OCI-LY1 (cell line): Measurements from ENCODE around the gene PCBP3.

Experiments used
- H2AFZ ChIP-seq: fragments of 200-600 bp; sonication (generic), shearing (Covaris generic); 2 replicates; pipeline ENCODE4 v1.6.0; 2014; ENCODE audit warnings: antibody characterized with exemption, mild to moderate bottlenecking, low read length
- H3F3A ChIP-seq: fragments of 200-600 bp; sonication (generic), shearing (Covaris generic); 2 replicates; pipeline ENCODE4 v1.6.0; 2014; ENCODE audit warnings: mild to moderate bottlenecking, antibody characterized with exemption, low read length, moderate library complexity; ENCODE audit not compliant: insufficient read depth
- H3K27ac ChIP-seq: fragments of 200-600 bp; sonication (generic); 2 replicates; pipeline ENCODE4 v1.5.1; 2014; ENCODE audit warnings: low read length, mixed run types, mild to moderate bottlenecking, low read depth; ENCODE audit not compliant: poor library complexity, severe bottlenecking
- H3K27me3 ChIP-seq: fragments of 200-600 bp; sonication (generic); 2 replicates; pipeline ENCODE4 v1.6.0; 2014; ENCODE audit warnings: antibody characterized with exemption, mild to moderate bottlenecking, low read length, moderate library complexity; ENCODE audit not compliant: insufficient read depth
- H3K36me3 ChIP-seq: fragments of 200-600 bp; sonication (generic); 2 replicates; pipeline ENCODE4 v1.6.1; 2014; ENCODE audit warnings: mild to moderate bottlenecking, antibody characterized with exemption, low read length, moderate library complexity, mixed read lengths; ENCODE audit not compliant: insufficient read depth
- H3K4me1 ChIP-seq: fragments of 200-600 bp; sonication (generic); 2 replicates; pipeline ENCODE4 v1.5.1; 2014; ENCODE audit warnings: mild to moderate bottlenecking, low read length, moderate library complexity; ENCODE audit not compliant: insufficient read depth, severe bottlenecking
- H3K4me2 ChIP-seq: fragments of 200-600 bp; sonication (generic), shearing (Covaris generic); 2 replicates; pipeline ENCODE4 v1.6.1; 2014; ENCODE audit warnings: low read length
- H3K4me3 ChIP-seq: fragments of 200-600 bp; sonication (generic); 2 replicates; pipeline ENCODE4 v1.5.1; 2014; ENCODE audit warnings: low read length, low read depth, mild to moderate bottlenecking, mixed read lengths; ENCODE audit not compliant: poor library complexity, severe bottlenecking
- H3K79me2 ChIP-seq: fragments of 200-600 bp; shearing (Covaris generic); 2 replicates; pipeline ENCODE4 v1.6.1; 2016; ENCODE audit warnings: mixed run types, low read length, mixed read lengths; ENCODE audit not compliant: insufficient read depth
- H3K9ac ChIP-seq: fragments of 200-600 bp; sonication (generic), shearing (Covaris generic); 2 replicates; pipeline ENCODE4 v1.6.1; 2014; ENCODE audit warnings: mild to moderate bottlenecking, low read length, mixed read lengths
- H3K9me2 ChIP-seq: fragments of 200-600 bp; sonication (generic), shearing (Covaris generic); 2 replicates; pipeline ENCODE4 v1.6.1; 2014; ENCODE audit warnings: low read depth, mild to moderate bottlenecking, low read length, mixed read lengths
- H3K9me3 ChIP-seq: fragments of 200-600 bp; shearing (Covaris generic); 2 replicates; pipeline ENCODE4 v1.6.1; 2014; ENCODE audit warnings: low read length, mixed read lengths
- H4K20me1 ChIP-seq: fragments of 200-600 bp; sonication (generic), shearing (Covaris generic); 2 replicates; pipeline ENCODE4 v1.6.0; 2016; ENCODE audit warnings: mild to moderate bottlenecking, low read length; ENCODE audit not compliant: insufficient read depth
- CTCF ChIP-seq: fragments of 200-600 bp; sonication (generic), shearing (Covaris generic); IDR thresholded peaks from 2 replicates; pipeline ENCODE4 v1.5.1; 2017; ENCODE audit warnings: mild to moderate bottlenecking, antibody characterized with exemption, low read length, moderate library complexity, mixed read lengths
- EZH2 ChIP-seq: fragments of 200-600 bp; sonication (generic), shearing (Covaris generic); IDR thresholded peaks from 2 replicates; pipeline ENCODE4 v1.8.0; 2017; ENCODE audit warnings: borderline replicate concordance, mixed run types, mild to moderate bottlenecking, antibody characterized with exemption, low read length, moderate library complexity, mixed read lengths

The PCBP3 gene

GRCh38 chr21:45906859-45907258 lies 263.3 kb downstream of the PCBP3 start:
- Histone ChIP-seq H3K27me3 (no peaks in the 10 kb centered on the region), H3F3A (no peaks in the 10 kb centered on the region)
- TF ChIP-seq CTCF: no peak
- TF ChIP-seq EZH2: no peak

GRCh38 chr21:45908536-45909237 lies 265.2 kb downstream of the PCBP3 start:
- H3K79me2 ChIP-seq: no peaks in the 10 kb centered on the region
- no peaks in the 10 kb centered on the region for H3K27me3 ChIP-seq
- no peaks in the 10 kb centered on the region for H3F3A ChIP-seq
- TF ChIP-seq CTCF: no peak
- TF ChIP-seq EZH2: no peak
- no peak overlapping the region for H3K27ac ChIP-seq
- no peak overlapping the region for H3K4me2 ChIP-seq
- no peak overlapping the region for H3K4me3 ChIP-seq
- H3K36me3 ChIP-seq: no peaks in the 10 kb centered on the region
- H3K9me3 ChIP-seq: no peaks in the 10 kb centered on the region
- H2AFZ ChIP-seq: no peak overlapping the region
- H4K20me1 ChIP-seq: no peaks in the 10 kb centered on the region
- no peaks in the 10 kb centered on the region for H3K4me1 ChIP-seq
- no peaks in the 10 kb centered on the region for H3K9me2 ChIP-seq
- no peak overlapping the region for H3K9ac ChIP-seq

More at GRCh38 chr21:45906859-45907258, 263.3 kb downstream of the PCBP3 start:
- no peaks in the 10 kb centered on the region for H3K9me3 ChIP-seq
- no peak overlapping the region for H3K27ac ChIP-seq
- H3K9me2 ChIP-seq: no peaks in the 10 kb centered on the region
- no peak overlapping the region for H3K9ac ChIP-seq
- H3K4me1 ChIP-seq: no peaks in the 10 kb centered on the region
- no peak overlapping the region for H3K4me2 ChIP-seq
- H3K79me2 ChIP-seq: no peaks in the 10 kb centered on the region
- H2AFZ ChIP-seq: no peak overlapping the region
- H3K36me3 ChIP-seq: no peaks in the 10 kb centered on the region
- no peak overlapping the region for H3K4me3 ChIP-seq
- H4K20me1 ChIP-seq: no peaks in the 10 kb centered on the region

- TF ChIP-seq EZH2 (no peak), CTCF (no peak)
These were observed 265.9 kb downstream of the PCBP3 start for GRCh38 chr21:45909238-45909988.

More at GRCh38 chr21:45909238-45909988, 265.9 kb downstream of the PCBP3 start:
- H3K9me2 ChIP-seq: no peaks in the 10 kb centered on the region
- H3K4me1 ChIP-seq: no peaks in the 10 kb centered on the region
- H4K20me1 ChIP-seq: no peaks in the 10 kb centered on the region
- H3K27me3 ChIP-seq: no peaks in the 10 kb centered on the region
- no peak overlapping the region for H3K27ac ChIP-seq
- H2AFZ ChIP-seq: no peak overlapping the region
- H3K9me3 ChIP-seq: no peaks in the 10 kb centered on the region
- H3K4me3 ChIP-seq: no peak overlapping the region
- no peaks in the 10 kb centered on the region for H3K36me3 ChIP-seq
- H3K4me2 ChIP-seq: no peak overlapping the region
- H3K79me2 ChIP-seq: no peaks in the 10 kb centered on the region
- no peak overlapping the region for H3K9ac ChIP-seq
- no peaks in the 10 kb centered on the region for H3F3A ChIP-seq
